ENCODE data around the gene PRKAG2. TPM values are rescaled to one million over a fixed set of nuclear protein-coding genes. Genes with fewer than 3 reads are reported as not detected.

PRKAG2 gene
- total RNA-seq, 1 donor from 2014 or later: 15.7 TPM

- H3K9me3 Mint-ChIP-seq: no peaks in the 10 kb centered on the region
- DNase-seq (ENCODE audit: low spot score in 2 of 2, unreplicated experiment in 2 of 2): no peak
- no peaks in the 10 kb centered on the region for H3K27me3 Mint-ChIP-seq (ENCODE audit: low read depth)
- no peak overlapping the region for H3K27ac Mint-ChIP-seq
- TF ChIP-seq, protein P1, sequence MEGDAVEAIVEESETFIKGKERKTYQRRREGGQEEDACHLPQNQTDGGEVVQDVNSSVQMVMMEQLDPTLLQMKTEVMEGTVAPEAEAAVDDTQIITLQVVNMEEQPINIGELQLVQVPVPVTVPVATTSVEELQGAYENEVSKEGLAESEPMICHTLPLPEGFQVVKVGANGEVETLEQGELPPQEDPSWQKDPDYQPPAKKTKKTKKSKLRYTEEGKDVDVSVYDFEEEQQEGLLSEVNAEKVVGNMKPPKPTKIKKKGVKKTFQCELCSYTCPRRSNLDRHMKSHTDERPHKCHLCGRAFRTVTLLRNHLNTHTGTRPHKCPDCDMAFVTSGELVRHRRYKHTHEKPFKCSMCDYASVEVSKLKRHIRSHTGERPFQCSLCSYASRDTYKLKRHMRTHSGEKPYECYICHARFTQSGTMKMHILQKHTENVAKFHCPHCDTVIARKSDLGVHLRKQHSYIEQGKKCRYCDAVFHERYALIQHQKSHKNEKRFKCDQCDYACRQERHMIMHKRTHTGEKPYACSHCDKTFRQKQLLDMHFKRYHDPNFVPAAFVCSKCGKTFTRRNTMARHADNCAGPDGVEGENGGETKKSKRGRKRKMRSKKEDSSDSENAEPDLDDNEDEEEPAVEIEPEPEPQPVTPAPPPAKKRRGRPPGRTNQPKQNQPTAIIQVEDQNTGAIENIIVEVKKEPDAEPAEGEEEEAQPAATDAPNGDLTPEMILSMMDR (IDR thresholded peaks at IDR 0.05; ENCODE audit: unreplicated experiment): no peak
- H3K4me1 Mint-ChIP-seq: peaks cover 23% of the 10 kb centered on the region
- no peak overlapping the region for H3K4me3 Mint-ChIP-seq
- H3K36me3 Mint-ChIP-seq: no peaks in the 10 kb centered on the region
Measured at GRCh38 chr7:151708610-151709009, 168.3 kb downstream of the PRKAG2 start.

DNA sequence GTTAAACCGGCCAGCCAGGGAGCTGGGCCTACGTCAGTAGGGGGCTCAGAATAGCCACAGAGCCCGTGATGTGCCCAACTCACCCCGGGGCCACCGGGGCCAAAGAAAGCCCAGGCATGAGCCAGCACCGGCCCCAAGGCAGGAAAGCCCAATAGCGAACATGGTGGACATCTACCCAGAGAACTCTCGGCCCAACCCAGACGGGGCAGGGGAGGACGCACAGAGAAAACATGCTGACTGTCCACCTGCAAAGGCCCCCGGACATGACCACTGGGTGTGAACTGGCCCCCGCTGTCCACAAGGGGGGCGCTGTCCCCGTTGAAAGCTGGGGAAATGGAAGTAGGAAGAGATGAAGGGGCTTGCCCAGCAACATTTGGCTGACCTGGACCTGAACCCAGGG, 169.2 kb downstream of the PRKAG2 start:
- H3K27ac Mint-ChIP-seq: no peak overlapping the region
- H3K36me3 Mint-ChIP-seq: no peaks in the 10 kb centered on the region
- no peaks in the 10 kb centered on the region for H3K27me3 Mint-ChIP-seq (ENCODE audit: low read depth)
- DNase-seq (ENCODE audit: low spot score in 2 of 2, unreplicated experiment in 2 of 2): no peak
- TF ChIP-seq, protein P1 (IDR thresholded peaks at IDR 0.05; ENCODE audit: unreplicated experiment): no peak
- H3K9me3 Mint-ChIP-seq: no peaks in the 10 kb centered on the region
- no peak overlapping the region for H3K4me3 Mint-ChIP-seq
- peaks cover 23% of the 10 kb centered on the region for H3K4me1 Mint-ChIP-seq

DNA sequence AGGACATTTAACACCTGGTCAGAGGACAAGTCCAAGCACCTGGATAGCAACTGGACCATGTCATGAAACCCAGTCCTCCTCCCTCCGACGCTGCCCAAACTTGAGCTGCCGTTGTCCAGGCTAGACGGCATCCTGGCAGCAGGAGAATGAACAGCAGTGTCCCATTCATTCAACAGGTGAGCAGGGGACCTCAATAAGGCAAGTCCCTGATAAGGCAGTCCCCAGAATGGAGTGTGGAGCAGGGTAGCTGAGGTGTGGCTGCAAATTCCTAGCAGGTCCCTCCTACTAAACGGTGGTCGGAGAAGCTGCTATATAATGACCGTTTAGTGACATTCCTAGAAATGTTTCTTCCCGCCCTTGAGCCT, 169.8 kb downstream of the PRKAG2 start:
- Mint-ChIP-seq H3K27ac (no peak overlapping the region), H3K36me3 (no peaks in the 10 kb centered on the region), H3K9me3 (no peaks in the 10 kb centered on the region), H3K4me1 (peaks cover 23% of the 10 kb centered on the region), H3K4me3 (no peak overlapping the region), H3K27me3 (ENCODE audit: low read depth) (no peaks in the 10 kb centered on the region)
- TF ChIP-seq, protein P1 (IDR thresholded peaks at IDR 0.05; ENCODE audit: unreplicated experiment): no peak
- DNase-seq (ENCODE audit: low spot score in 2 of 2, unreplicated experiment in 2 of 2): no peak

GRCh38 chr7:151706277-151707104, 170.4 kb downstream of the PRKAG2 start:
- Mint-ChIP-seq H3K27ac (no peak overlapping the region), H3K27me3 (ENCODE audit: low read depth) (no peaks in the 10 kb centered on the region), H3K9me3 (no peaks in the 10 kb centered on the region), H3K36me3 (no peaks in the 10 kb centered on the region), H3K4me3 (no peak overlapping the region), H3K4me1 (peaks cover 23% of the 10 kb centered on the region)
- TF ChIP-seq, protein P1 (IDR thresholded peaks at IDR 0.05; ENCODE audit: unreplicated experiment): no peak
- DNase-seq (ENCODE audit: low spot score in 2 of 2, unreplicated experiment in 2 of 2): no peak

- Mint-ChIP-seq H3K36me3 (no peaks in the 10 kb centered on the region), H3K4me1 (peaks cover 23% of the 10 kb centered on the region), H3K4me3 (peak overlapping the region; percentile 15), H3K27ac (no peak overlapping the region), H3K9me3 (no peaks in the 10 kb centered on the region), H3K27me3 (ENCODE audit: low read depth) (no peaks in the 10 kb centered on the region)
- TF ChIP-seq, protein P1 (IDR thresholded peaks at IDR 0.05; ENCODE audit: unreplicated experiment): peak; percentile 35
- DNase-seq (ENCODE audit: low spot score in 2 of 2, unreplicated experiment in 2 of 2): no peak
Measured at GRCh38 chr7:151705636-151706276, 171.2 kb downstream of the PRKAG2 start.
